Gastrocnemius medialis (tissue), 4 donors: ENCODE results near the gene SLC44A1.

Experiments
- POLR2A ChIP-seq, 2 donors: fragments of 450-650 bp; IDR thresholded peaks; one replicate each; pipeline ENCODE4 v1.6.1; 2017; ENCODE audit warnings: antibody characterized with exemption in 2 of 2, mild to moderate bottlenecking in 2 of 2, moderate library complexity in 2 of 2
- TF ChIP-seq, protein P1 (sequence below), 5 experiments: fragments of 450-650 bp in 3 of 5; fragments of 200-600 bp in 2 of 5; sonication (generic) in 2 of 5; IDR thresholded peaks in 4 of 5; conservative IDR thresholded peaks in 1 of 5; 1 replicate in 4 of 5; 2 replicates in 1 of 5; pipeline ENCODE4 v1.5.1; 2016 to 2019; ENCODE audit warnings: antibody characterized with exemption in 5 of 5, mild to moderate bottlenecking in 3 of 5, moderate library complexity in 3 of 5

GRCh38 chr9:105484226-105484625, 239.8 kb downstream of the SLC44A1 start:
- TF ChIP-seq, protein P1, sequence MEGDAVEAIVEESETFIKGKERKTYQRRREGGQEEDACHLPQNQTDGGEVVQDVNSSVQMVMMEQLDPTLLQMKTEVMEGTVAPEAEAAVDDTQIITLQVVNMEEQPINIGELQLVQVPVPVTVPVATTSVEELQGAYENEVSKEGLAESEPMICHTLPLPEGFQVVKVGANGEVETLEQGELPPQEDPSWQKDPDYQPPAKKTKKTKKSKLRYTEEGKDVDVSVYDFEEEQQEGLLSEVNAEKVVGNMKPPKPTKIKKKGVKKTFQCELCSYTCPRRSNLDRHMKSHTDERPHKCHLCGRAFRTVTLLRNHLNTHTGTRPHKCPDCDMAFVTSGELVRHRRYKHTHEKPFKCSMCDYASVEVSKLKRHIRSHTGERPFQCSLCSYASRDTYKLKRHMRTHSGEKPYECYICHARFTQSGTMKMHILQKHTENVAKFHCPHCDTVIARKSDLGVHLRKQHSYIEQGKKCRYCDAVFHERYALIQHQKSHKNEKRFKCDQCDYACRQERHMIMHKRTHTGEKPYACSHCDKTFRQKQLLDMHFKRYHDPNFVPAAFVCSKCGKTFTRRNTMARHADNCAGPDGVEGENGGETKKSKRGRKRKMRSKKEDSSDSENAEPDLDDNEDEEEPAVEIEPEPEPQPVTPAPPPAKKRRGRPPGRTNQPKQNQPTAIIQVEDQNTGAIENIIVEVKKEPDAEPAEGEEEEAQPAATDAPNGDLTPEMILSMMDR (IDR thresholded peaks at IDR 0.05 in 4 of 5, conservative IDR thresholded peaks at IDR 0.05 in 1 of 5) = no peak
- no peak for TF ChIP-seq POLR2A (IDR thresholded peaks at IDR 0.05)
